ENCODE data around the gene EVC2.

EVC2 gene

DNA sequence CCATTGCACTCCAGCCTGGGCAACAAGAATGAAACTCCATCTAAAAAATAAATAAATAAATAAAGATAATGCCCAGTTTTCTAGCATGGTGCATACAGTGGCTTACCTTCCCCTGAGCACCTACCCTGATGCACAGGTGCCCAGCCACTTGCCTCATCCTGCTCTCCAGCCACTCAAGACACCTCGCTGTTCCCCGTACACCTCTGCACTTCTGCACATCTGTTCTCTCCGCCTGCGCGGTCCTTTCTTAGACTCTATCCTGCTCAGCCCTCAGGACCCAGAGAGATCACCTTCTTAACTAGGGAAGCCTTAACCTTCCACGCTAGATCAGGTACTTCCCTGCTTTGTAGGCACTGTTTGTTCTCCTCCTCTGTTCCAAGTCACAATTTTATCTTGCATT, 5.5 kb upstream of the EVC2 start:
- TF ChIP-seq, protein P1, sequence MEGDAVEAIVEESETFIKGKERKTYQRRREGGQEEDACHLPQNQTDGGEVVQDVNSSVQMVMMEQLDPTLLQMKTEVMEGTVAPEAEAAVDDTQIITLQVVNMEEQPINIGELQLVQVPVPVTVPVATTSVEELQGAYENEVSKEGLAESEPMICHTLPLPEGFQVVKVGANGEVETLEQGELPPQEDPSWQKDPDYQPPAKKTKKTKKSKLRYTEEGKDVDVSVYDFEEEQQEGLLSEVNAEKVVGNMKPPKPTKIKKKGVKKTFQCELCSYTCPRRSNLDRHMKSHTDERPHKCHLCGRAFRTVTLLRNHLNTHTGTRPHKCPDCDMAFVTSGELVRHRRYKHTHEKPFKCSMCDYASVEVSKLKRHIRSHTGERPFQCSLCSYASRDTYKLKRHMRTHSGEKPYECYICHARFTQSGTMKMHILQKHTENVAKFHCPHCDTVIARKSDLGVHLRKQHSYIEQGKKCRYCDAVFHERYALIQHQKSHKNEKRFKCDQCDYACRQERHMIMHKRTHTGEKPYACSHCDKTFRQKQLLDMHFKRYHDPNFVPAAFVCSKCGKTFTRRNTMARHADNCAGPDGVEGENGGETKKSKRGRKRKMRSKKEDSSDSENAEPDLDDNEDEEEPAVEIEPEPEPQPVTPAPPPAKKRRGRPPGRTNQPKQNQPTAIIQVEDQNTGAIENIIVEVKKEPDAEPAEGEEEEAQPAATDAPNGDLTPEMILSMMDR (IDR thresholded peaks at IDR 0.05; ENCODE audit: insufficient read depth, low read depth, low read length, missing control alignments) = no peak
- H3K4me3 ChIP-seq (ENCODE audit: low read length) = no peak overlapping the region

GRCh38 chr4:5712931-5713330, 4.6 kb upstream of the EVC2 start:
- H3K4me3 ChIP-seq (ENCODE audit: low read length) = no peak overlapping the region
- TF ChIP-seq, protein P1 (IDR thresholded peaks at IDR 0.05; ENCODE audit: insufficient read depth, low read depth, low read length, missing control alignments) = no peak
- DNase-seq (ENCODE audit: low read depth) = no peak

More for the DNA sequence above, 5.5 kb upstream of the EVC2 start:
- DNase-seq (ENCODE audit: low read depth) = no peak

DNA sequence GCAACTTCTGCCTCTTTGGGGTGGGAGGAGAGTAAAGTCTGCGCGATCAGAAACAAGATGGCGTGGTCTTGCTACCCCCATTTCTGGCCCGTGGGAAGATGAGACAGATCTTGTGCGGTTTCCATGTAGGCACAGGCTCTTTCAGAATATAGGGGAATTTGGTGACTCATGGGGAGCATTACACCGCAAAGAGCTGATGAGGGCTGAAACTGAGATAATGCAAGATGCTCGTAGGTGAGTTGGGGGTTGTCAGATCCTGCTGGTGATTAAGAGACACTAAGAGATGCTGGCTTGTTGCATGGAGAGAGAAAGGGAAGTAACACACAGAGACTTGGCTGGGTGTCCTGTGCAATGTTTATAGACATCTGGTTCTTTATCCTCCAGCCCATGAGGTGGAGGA, 4.2 kb upstream of the EVC2 start:
- peak; percentile 77 for DNase-seq (ENCODE audit: low read depth)
- H3K4me3 ChIP-seq (ENCODE audit: low read length) = no peak overlapping the region

GRCh38 chr4:5711479-5712184, 3.3 kb upstream of the EVC2 start:
- peak overlapping the region; percentile 57 for H3K4me3 ChIP-seq (ENCODE audit: low read length)
- DNase-seq (ENCODE audit: low read depth) = peak; percentile 43
- TF ChIP-seq, protein P1 (IDR thresholded peaks at IDR 0.05; ENCODE audit: insufficient read depth, low read depth, low read length, missing control alignments) = no peak

More for the DNA sequence above, 4.2 kb upstream of the EVC2 start:
- TF ChIP-seq, protein P1 (IDR thresholded peaks at IDR 0.05; ENCODE audit: insufficient read depth, low read depth, low read length, missing control alignments) = no peak

- TF ChIP-seq, protein P1 (IDR thresholded peaks at IDR 0.05; ENCODE audit: insufficient read depth, low read depth, low read length, missing control alignments) = no peak
- peak; percentile 77 for DNase-seq (ENCODE audit: low read depth)
- peak within 1 kb of the TSS; percentile 59 for H3K4me3 ChIP-seq (ENCODE audit: low read length)
These were observed 2.7 kb upstream of the EVC2 start, which contains the start of gene EVC for GRCh38 chr4:5710961-5711478. Gene EVC, plus strand, starts transcription at chr4:5711201. Its CDS starts 180 bp downstream, at chr4:5711381.

GRCh38 chr4:5710065-5710960, 2.0 kb upstream of the EVC2 start:
- TF ChIP-seq, protein P1 (IDR thresholded peaks at IDR 0.05; ENCODE audit: insufficient read depth, low read depth, low read length, missing control alignments) = peak; percentile 57
- H3K4me3 ChIP-seq (ENCODE audit: low read length) = peak overlapping the region; percentile 59
- DNase-seq (ENCODE audit: low read depth) = peak; percentile 19

Data from epithelial cell of esophagus (primary cell).